H9 (cell line): ENCODE data around the gene CLEC4C. TPM values are rescaled to one million over a fixed set of nuclear protein-coding genes. Genes with fewer than 3 reads are reported as not detected.

Experiments used
- DNase-seq: peaks from one replicate; pipeline ENCODE4 v3.0.0-alpha.2; 2017
- H2AFZ ChIP-seq: one replicate; pipeline ENCODE4 v1.6.1; 2013; ENCODE audit warnings: mild to moderate bottlenecking, low read length, control low read depth, moderate library complexity
- H2AK5ac ChIP-seq: 2 replicates; pipeline ENCODE4 v1.6.1; 2013; ENCODE audit warnings: low read length, control low read depth, mixed read lengths; ENCODE audit not compliant: insufficient read length
- H2BK120ac ChIP-seq: one replicate; pipeline ENCODE4 v1.6.1; 2013; ENCODE audit warnings: low read depth, mild to moderate bottlenecking, low read length, control low read depth, inconsistent platforms; ENCODE audit not compliant: poor library complexity, severe bottlenecking
- H2BK12ac ChIP-seq: 2 replicates; pipeline ENCODE4 v1.6.1; 2013; ENCODE audit warnings: low read length, control low read depth, mixed read lengths, low read depth; ENCODE audit not compliant: insufficient read length
- H2BK15ac ChIP-seq: 2 replicates; pipeline ENCODE4 v1.6.1; 2013; ENCODE audit warnings: low read depth, low read length, control low read depth
- H2BK20ac ChIP-seq: one replicate; pipeline ENCODE4 v1.6.1; 2013; ENCODE audit warnings: low read depth, mild to moderate bottlenecking, low read length, control low read depth, inconsistent platforms; ENCODE audit not compliant: poor library complexity, severe bottlenecking
- H2BK5ac ChIP-seq: 2 replicates; pipeline ENCODE4 v1.6.1; 2013; ENCODE audit warnings: low read length, control low read depth, mixed read lengths; ENCODE audit not compliant: insufficient read length
- H3K14ac ChIP-seq: 2 replicates; pipeline ENCODE4 v1.6.1; 2013; ENCODE audit warnings: low read length, control low read depth; ENCODE audit not compliant: insufficient read depth
- H3K18ac ChIP-seq: 2 replicates; pipeline ENCODE4 v1.6.1; 2013; ENCODE audit warnings: low read depth, mild to moderate bottlenecking, mixed read lengths, low read length, control low read depth; ENCODE audit not compliant: insufficient read length
- H3K23ac ChIP-seq: 2 replicates; pipeline ENCODE4 v1.6.1; 2013; ENCODE audit warnings: low read length, control low read depth, mixed read lengths, low read depth; ENCODE audit not compliant: insufficient read length
- H3K23me2 ChIP-seq: 2 replicates; pipeline ENCODE4 v1.6.1; 2013; ENCODE audit warnings: low read depth, mild to moderate bottlenecking, mixed read lengths, low read length, control low read depth; ENCODE audit not compliant: insufficient read length, poor library complexity, severe bottlenecking
- H3K27ac ChIP-seq: 2 replicates; pipeline ENCODE4 v1.5.1; 2013; ENCODE audit warnings: low read length, control low read depth, mixed read lengths, low read depth; ENCODE audit not compliant: insufficient read length
- H3K27me3 ChIP-seq: 2 replicates; pipeline ENCODE4 v1.6.1; 2013; ENCODE audit warnings: low read length, control low read depth, inconsistent platforms; ENCODE audit not compliant: insufficient read depth
- H3K4ac ChIP-seq: 2 replicates; pipeline ENCODE4 v1.6.1; 2013; ENCODE audit warnings: low read depth, mild to moderate bottlenecking, control low read depth, inconsistent platforms, low read length, moderate library complexity
- H3K4me1 ChIP-seq: 2 replicates; pipeline ENCODE4 v1.6.1; 2013; ENCODE audit warnings: low read length, control low read depth, inconsistent platforms; ENCODE audit not compliant: insufficient read depth
- H3K4me2 ChIP-seq: 2 replicates; pipeline ENCODE4 v1.6.1; 2013; ENCODE audit warnings: low read length, control low read depth, mixed read lengths; ENCODE audit not compliant: insufficient read length, insufficient read depth
- H3K56ac ChIP-seq: 2 replicates; pipeline ENCODE4 v1.6.1; 2013; ENCODE audit warnings: low read depth, mild to moderate bottlenecking, mixed read lengths, low read length, control low read depth; ENCODE audit not compliant: insufficient read length
- H3K79me1 ChIP-seq: 2 replicates; pipeline ENCODE4 v1.6.1; 2013; ENCODE audit warnings: low read depth, mild to moderate bottlenecking, moderate library complexity, low read length, control low read depth, inconsistent platforms; ENCODE audit not compliant: insufficient read depth, poor library complexity, severe bottlenecking
- H3K79me2 ChIP-seq: 2 replicates; pipeline ENCODE4 v1.6.1; 2013; ENCODE audit warnings: low read length, control low read depth, inconsistent platforms; ENCODE audit not compliant: insufficient read depth
- H3K9ac ChIP-seq: 2 replicates; pipeline ENCODE4 v1.6.1; 2013; ENCODE audit warnings: low read length, control low read depth, mixed read lengths; ENCODE audit not compliant: insufficient read length; ENCODE audit errors: extremely low read depth
- H3K9me3 ChIP-seq: one replicate; pipeline ENCODE4 v1.6.1; 2013; ENCODE audit warnings: low read depth, low read length, inconsistent platforms; ENCODE audit not compliant: control insufficient read depth
- H3T11ph ChIP-seq: one replicate; pipeline ENCODE4 v1.6.1; 2013; ENCODE audit warnings: mild to moderate bottlenecking, low read length, control low read depth, inconsistent platforms
- H4K20me1 ChIP-seq: one replicate; pipeline ENCODE4 v1.6.1; 2013; ENCODE audit not compliant: control insufficient read depth, insufficient read length, insufficient read depth
- H4K5ac ChIP-seq: 2 replicates; pipeline ENCODE4 v1.6.1; 2013; ENCODE audit warnings: low read depth, mild to moderate bottlenecking, mixed read lengths, low read length, control low read depth; ENCODE audit not compliant: insufficient read length
- H4K8ac ChIP-seq: replicated peaks from 2 replicates; pipeline ENCODE4 v1.6.1; 2013; ENCODE audit warnings: low read length, control low read depth, mixed read lengths, low read depth; ENCODE audit not compliant: insufficient read length
- H4K91ac ChIP-seq: 2 replicates; pipeline ENCODE4 v1.6.1; 2013; ENCODE audit warnings: low read depth, mild to moderate bottlenecking, moderate library complexity, mixed read lengths, low read length, control low read depth; ENCODE audit not compliant: insufficient read length
- H3K27ac Mint-ChIP-seq, 3 experiments: 2 replicates in 2 of 3; 3 replicates in 1 of 3; pipeline ENCODE4 v1.8.0; 2020 to 2021; ENCODE audit warnings: mixed read lengths in 3 of 3, mild to moderate bottlenecking in 1 of 3, moderate library complexity in 1 of 3
- H3K27me3 Mint-ChIP-seq: 2 replicates; pipeline ENCODE4 v1.8.0; 2021; ENCODE audit warnings: low read depth, mild to moderate bottlenecking, moderate library complexity, mixed read lengths
- H3K36me3 Mint-ChIP-seq, 3 experiments: 2 replicates in 2 of 3; 3 replicates in 1 of 3; pipeline ENCODE4 v1.8.0; 2020 to 2021; ENCODE audit warnings: low read depth in 3 of 3, mixed read lengths in 3 of 3; ENCODE audit not compliant: insufficient read depth in 1 of 3
- H3K4me1 Mint-ChIP-seq, 2 experiments: 2 replicates each; pipeline ENCODE4 v1.8.0; 2020; ENCODE audit warnings: mixed read lengths in 2 of 2
- H3K4me3 Mint-ChIP-seq, 2 experiments: 2 replicates in 1 of 2; 3 replicates in 1 of 2; pipeline ENCODE4 v1.8.0; 2020 to 2021; ENCODE audit warnings: mild to moderate bottlenecking in 2 of 2, mixed read lengths in 2 of 2, moderate library complexity in 1 of 2
- H3K9me3 Mint-ChIP-seq, 2 experiments: 2 replicates in 1 of 2; 3 replicates in 1 of 2; pipeline ENCODE4 v1.8.0; 2020; ENCODE audit warnings: mild to moderate bottlenecking in 2 of 2, mixed read lengths in 2 of 2, moderate library complexity in 1 of 2
- whole genome bisulfite sequencing: extraction: QIAGEN DNeasy Blood & Tissue Kit; methylation state at CpG from one replicate; pipeline ENCODE4 v1.1.7; 2013; ENCODE audit warnings: missing lambda C conversion rate, low lambda C conversion rate, mixed read lengths; ENCODE audit not compliant: insufficient read length; ENCODE audit errors: extremely low coverage; 5-methylcytosine and 5-hydroxymethylcytosine counted together
- total RNA-seq: library from RNA; stranded (reverse); gene quantifications from 2 replicates; pipeline ENCODE4 v1.2.1, GENCODE V29; 2021
- TF ChIP-seq, protein P1 (sequence below): fragments of 200-600 bp; sonication (generic); conservative IDR thresholded peaks from 3 replicates; pipeline ENCODE4 v1.8.0; 2021; ENCODE audit warnings: antibody characterized with exemption, mild to moderate bottlenecking

Gene CLEC4C
- total RNA-seq, 1 experiment from 2014 or later, result 0.26 TPM

DNA sequence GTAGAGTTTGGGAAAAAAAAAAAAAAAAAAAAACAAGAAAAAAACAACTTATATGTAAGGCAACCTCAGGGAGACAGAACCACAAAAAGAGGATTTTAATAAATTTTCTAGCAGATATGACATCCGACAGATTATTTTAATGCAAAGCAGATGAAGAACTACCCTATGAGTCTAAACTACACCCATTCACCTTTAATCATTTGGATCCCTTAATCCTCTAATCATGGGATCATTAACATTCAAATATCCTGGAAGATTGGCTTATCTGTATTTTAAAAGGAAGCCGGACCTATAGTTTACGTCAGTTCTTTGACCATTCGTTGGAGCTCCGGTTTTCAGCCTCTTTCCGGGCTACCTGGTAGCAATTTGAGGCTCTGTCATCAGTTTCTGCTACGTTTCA, 36.0 kb downstream of the CLEC4C start, which contains the start of gene DPPA3:
TSS of gene DPPA3 (plus strand) at position 301 of the 400 bp plus-strand sequence. CDS start 138 bp downstream, outside the sequence.
- Histone ChIP-seq H2BK20ac (no peak within 1 kb of the TSS), H2BK5ac (no peak within 1 kb of the TSS), H3K18ac (no peak within 1 kb of the TSS), H4K5ac (no peak within 1 kb of the TSS), H4K91ac (no peak within 1 kb of the TSS), H2AK5ac (no peak within 1 kb of the TSS), H4K8ac (no peak within 1 kb of the TSS), H3K9ac (no peak within 1 kb of the TSS), H3K56ac (no peak within 1 kb of the TSS), H3K9me3 (no peaks in the 10 kb centered on the region), H3K79me2 (no peaks in the 10 kb centered on the region), H2BK120ac (no peak within 1 kb of the TSS), H2AFZ (no peak within 1 kb of the TSS), H3K4ac (no peak within 1 kb of the TSS), H3K79me1 (no peaks in the 10 kb centered on the region), H3K4me2 (no peak within 1 kb of the TSS), H4K20me1 (no peaks in the 10 kb centered on the region), H2BK12ac (no peak within 1 kb of the TSS), H2BK15ac (no peak within 1 kb of the TSS), H3T11ph (no peak within 1 kb of the TSS), H3K14ac (no peak within 1 kb of the TSS), H3K4me1 (peaks cover 2% of the 10 kb centered on the region; the same call in 1 of the 2 replicates), H3K23me2 (no peaks in the 10 kb centered on the region), H3K23ac (no peak within 1 kb of the TSS), H3K27ac (no peak within 1 kb of the TSS), H3K27me3 (no peaks in the 10 kb centered on the region)
- no peak for DNase-seq
- no peaks in the 10 kb centered on the region for H3K27me3 Mint-ChIP-seq
- TF ChIP-seq, protein P1, sequence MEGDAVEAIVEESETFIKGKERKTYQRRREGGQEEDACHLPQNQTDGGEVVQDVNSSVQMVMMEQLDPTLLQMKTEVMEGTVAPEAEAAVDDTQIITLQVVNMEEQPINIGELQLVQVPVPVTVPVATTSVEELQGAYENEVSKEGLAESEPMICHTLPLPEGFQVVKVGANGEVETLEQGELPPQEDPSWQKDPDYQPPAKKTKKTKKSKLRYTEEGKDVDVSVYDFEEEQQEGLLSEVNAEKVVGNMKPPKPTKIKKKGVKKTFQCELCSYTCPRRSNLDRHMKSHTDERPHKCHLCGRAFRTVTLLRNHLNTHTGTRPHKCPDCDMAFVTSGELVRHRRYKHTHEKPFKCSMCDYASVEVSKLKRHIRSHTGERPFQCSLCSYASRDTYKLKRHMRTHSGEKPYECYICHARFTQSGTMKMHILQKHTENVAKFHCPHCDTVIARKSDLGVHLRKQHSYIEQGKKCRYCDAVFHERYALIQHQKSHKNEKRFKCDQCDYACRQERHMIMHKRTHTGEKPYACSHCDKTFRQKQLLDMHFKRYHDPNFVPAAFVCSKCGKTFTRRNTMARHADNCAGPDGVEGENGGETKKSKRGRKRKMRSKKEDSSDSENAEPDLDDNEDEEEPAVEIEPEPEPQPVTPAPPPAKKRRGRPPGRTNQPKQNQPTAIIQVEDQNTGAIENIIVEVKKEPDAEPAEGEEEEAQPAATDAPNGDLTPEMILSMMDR, result no peak
- no CpG with 5 or more reads among the region's 7 CpGs for WGBS
- H3K27ac Mint-ChIP-seq, result peak within 1 kb of the TSS; percentile 17 to 80 (median 72); a peak in 3 of 7 replicates
- H3K36me3 Mint-ChIP-seq, result no peaks in the 10 kb centered on the region
- H3K4me1 Mint-ChIP-seq, result peaks cover 19 to 21% of the 10 kb centered on the region in 2 experiments
- H3K9me3 Mint-ChIP-seq, result no peaks in the 10 kb centered on the region; a peak in 2 of 5 replicates
- H3K4me3 Mint-ChIP-seq, result no peak within 1 kb of the TSS; a peak in 1 of 5 replicates
